SK-N-SH (cell line): ENCODE data around the gene C3. TPM values are rescaled to one million over a fixed set of nuclear protein-coding genes. Genes with fewer than 3 reads are reported as not detected.

Source experiments
- CTCF ChIA-PET: fragments of 300-600, 350-600 bp; formaldehyde crosslinking; extraction: SDS; loops from one replicate; lab custom pipeline; 2021; lab: Yijun Ruan, JAX
- POLR2A ChIA-PET: fragments of 350-600 bp; sonication (Branson Sonifier 250); formaldehyde crosslinking; extraction: SDS; loops from one replicate; lab custom pipeline; 2020; ENCODE audit warnings: antibody characterized with exemption, inconsistent platforms; lab: Yijun Ruan, JAX
- DNase-seq: peaks from one replicate; pipeline ENCODE4 v3.0.0; 2012
- H2AFZ ChIP-seq: fragments of 200-600 bp; sonication (generic); 2 replicates; pipeline ENCODE4 v1.8.1; 2016; ENCODE audit warnings: antibody characterized with exemption, mild to moderate bottlenecking, low read depth
- H3F3A ChIP-seq: fragments of 200-600 bp; sonication (generic); replicated peaks from 2 replicates; pipeline ENCODE3; 2016; ENCODE audit warnings: antibody characterized with exemption, mild to moderate bottlenecking; ENCODE audit not compliant: insufficient read depth
- H3K27ac ChIP-seq, 2 experiments: fragments of 200-500 bp in 1 of 2; fragments of 200-600 bp in 1 of 2; sonication (Bioruptor generic) in 1 of 2; sonication (generic), shearing (Covaris generic) in 1 of 2; 2 replicates each; pipeline versions ENCODE4 v1.5.1 to v1.6.1; 2014 to 2016; ENCODE audit warnings: low read depth in 2 of 2, inconsistent platforms in 1 of 2, low read length in 1 of 2, mild to moderate bottlenecking in 1 of 2, mixed read lengths in 1 of 2
- H3K27me3 ChIP-seq: fragments of 200-600 bp; sonication (generic), shearing (Covaris generic); 2 replicates; pipeline ENCODE4 v1.6.1; 2016; ENCODE audit warnings: mixed run types; ENCODE audit not compliant: insufficient read depth
- H3K36me3 ChIP-seq, 2 experiments: fragments of 200-500 bp in 1 of 2; fragments of 200-600 bp in 1 of 2; sonication (Bioruptor generic) in 1 of 2; sonication (generic) in 1 of 2; replicated peaks in 1 of 2; 2 replicates each; pipeline versions ENCODE3 to v1.5.1; 2014 to 2016; ENCODE audit warnings: low read length in 1 of 2, mild to moderate bottlenecking in 1 of 2; ENCODE audit not compliant: insufficient read depth in 2 of 2, control insufficient read depth in 1 of 2
- H3K4me1 ChIP-seq, 2 experiments: fragments of 200-500 bp in 1 of 2; fragments of 200-600 bp in 1 of 2; sonication (Bioruptor generic) in 1 of 2; sonication (generic), shearing (Covaris generic) in 1 of 2; 2 replicates each; pipeline versions ENCODE4 v1.5.1 to v1.6.1; 2014 to 2016; ENCODE audit warnings: low read depth in 1 of 2, low read length in 1 of 2, mixed run types in 1 of 2; ENCODE audit not compliant: insufficient read depth in 2 of 2, control insufficient read depth in 1 of 2
- H3K4me2 ChIP-seq: fragments of 200-600 bp; sonication (generic), shearing (Covaris generic); 2 replicates; pipeline ENCODE4 v1.6.1; 2017; ENCODE audit warnings: mixed run types
- H3K4me3 ChIP-seq, 2 experiments: fragments of 200-500 bp in 1 of 2; fragments of 200-600 bp in 1 of 2; sonication (Bioruptor generic) in 1 of 2; sonication (generic), shearing (Covaris generic) in 1 of 2; 2 replicates each; pipeline versions ENCODE4 v1.5.1 to v1.8.1; 2014 to 2016; ENCODE audit warnings: low read depth in 2 of 2, inconsistent platforms in 1 of 2, low read length in 1 of 2, mild to moderate bottlenecking in 1 of 2, mixed read lengths in 1 of 2, moderate library complexity in 1 of 2
- H3K79me2 ChIP-seq: fragments of 200-600 bp; sonication (generic); 2 replicates; pipeline ENCODE4 v1.8.1; 2017; ENCODE audit warnings: mild to moderate bottlenecking; ENCODE audit not compliant: insufficient read depth
- H3K9ac ChIP-seq: fragments of 200-600 bp; sonication (generic); 2 replicates; pipeline ENCODE4 v1.6.1; 2017; ENCODE audit warnings: mixed run types
- H3K9me2 ChIP-seq: fragments of 200-600 bp; sonication (generic); 2 replicates; pipeline ENCODE4 v1.6.1; 2017; ENCODE audit warnings: mixed run types
- H3K9me3 ChIP-seq: fragments of 200-600 bp; sonication (generic); 2 replicates; pipeline ENCODE4 v1.6.1; 2017; ENCODE audit warnings: mixed run types, mild to moderate bottlenecking, moderate library complexity
- H4K20me1 ChIP-seq: fragments of 200-600 bp; sonication (generic); 2 replicates; pipeline ENCODE4 v1.6.1; 2017; ENCODE audit warnings: mild to moderate bottlenecking, mixed run types; ENCODE audit not compliant: insufficient read depth
- EP300 ChIP-seq, 2 experiments: IDR thresholded peaks; 2 replicates each; pipeline versions ENCODE4 v1.4.0 to v1.6.1; 2012; ENCODE audit warnings: borderline replicate concordance in 1 of 2, low read depth in 1 of 2, low read length in 1 of 2
- EZH2phosphoT487 ChIP-seq: fragments of 200-600 bp; sonication (generic); IDR thresholded peaks from 2 replicates; pipeline ENCODE4 v1.6.1; 2017; ENCODE audit warnings: low read depth, mixed run types, mild to moderate bottlenecking, antibody characterized with exemption, moderate library complexity, borderline replicate concordance
- FOSL2 ChIP-seq: IDR thresholded peaks from 2 replicates; pipeline ENCODE4 v1.4.0; 2012; ENCODE audit warnings: low read depth, mild to moderate bottlenecking, moderate library complexity, borderline replicate concordance
- FOXJ3 ChIP-seq: sonication (generic); formaldehyde crosslinking; IDR thresholded peaks from 2 replicates; pipeline ENCODE4 v1.5.1; 2020; ENCODE audit warnings: mild to moderate bottlenecking, missing genetic modification reagents
- GABPA ChIP-seq: IDR thresholded peaks from 2 replicates; pipeline ENCODE4 v1.4.0; 2012; ENCODE audit warnings: low read depth, mild to moderate bottlenecking
- GATA2 ChIP-seq: sonication (generic); formaldehyde crosslinking; IDR thresholded peaks from 2 replicates; pipeline ENCODE4 v1.5.0; 2020; ENCODE audit warnings: mild to moderate bottlenecking, missing genetic modification reagents
- NFIC ChIP-seq: IDR thresholded peaks from 2 replicates; pipeline ENCODE4 v1.4.0; 2012; ENCODE audit warnings: borderline replicate concordance
- NRF1 ChIP-seq: IDR thresholded peaks from 2 replicates; pipeline ENCODE4 v1.6.1; 2012; ENCODE audit warnings: low read depth, mild to moderate bottlenecking, low read length
- POLR2AphosphoS5 ChIP-seq: IDR thresholded peaks from 2 replicates; pipeline ENCODE4 v1.6.1; 2012; ENCODE audit warnings: low read depth, low read length
- RAD21 ChIP-seq: IDR thresholded peaks from 2 replicates; pipeline ENCODE4 v1.6.1; 2012; ENCODE audit warnings: mild to moderate bottlenecking, low read length
- SMC3 ChIP-seq: IDR thresholded peaks from 2 replicates; pipeline ENCODE4 v1.6.1; 2012; ENCODE audit warnings: low read depth, low read length, improper control_type of control experiment
- YY1 ChIP-seq: IDR thresholded peaks from 2 replicates; pipeline ENCODE4 v1.4.0; 2012; ENCODE audit warnings: low read depth, mild to moderate bottlenecking
- ZBTB33 ChIP-seq: IDR thresholded peaks from 2 replicates; pipeline ENCODE4 v1.4.0; 2012; ENCODE audit warnings: low read depth, borderline replicate concordance
- WGBS: methylation state at CpG from one replicate; pipeline ENCODE4 v1.1.6; 2017; ENCODE audit warnings: low lambda C conversion rate; 5-methylcytosine and 5-hydroxymethylcytosine counted together
- polyA plus RNA-seq, 3 experiments: library from polyadenylated mRNA; depleted of rRNA; stranded (reverse); fragments of >200 nt; gene quantifications; 2 replicates each; pipeline ENCODE4 v1.2.3, GENCODE V29; 2012

Gene C3
- polyA plus RNA-seq, 1 of the 3 experiments (the other 2 are of a cell fraction) = 0.67 TPM

DNA sequence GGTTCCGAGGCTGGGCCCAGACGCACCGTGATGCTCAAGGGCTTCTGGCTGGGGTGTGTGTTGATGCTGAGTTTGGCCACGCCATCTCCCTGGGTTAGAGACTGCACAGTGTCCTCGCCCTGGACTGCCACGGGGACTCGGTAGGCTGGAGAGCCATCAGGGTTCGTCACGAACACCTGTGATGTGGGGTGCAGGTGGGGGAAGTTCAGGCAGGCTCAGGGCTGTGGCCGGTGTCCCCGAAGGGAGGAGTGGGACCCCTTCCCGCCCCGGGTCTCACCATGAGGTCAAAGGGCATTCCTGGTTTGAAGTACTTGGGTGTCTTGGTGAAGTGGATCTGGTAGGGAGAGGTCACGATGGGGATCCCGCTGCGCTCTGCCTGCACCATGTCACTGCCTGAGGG lies 8.2 kb downstream of the C3 start:
- Histone ChIP-seq H3K4me1 (no peaks in the 10 kb centered on the region), H3K79me2 (no peaks in the 10 kb centered on the region), H3K27ac (no peak overlapping the region), H3K36me3 (no peaks in the 10 kb centered on the region), H3K9ac (no peak overlapping the region), H3K27me3 (peaks cover 33% of the 10 kb centered on the region), H3K9me2 (no peaks in the 10 kb centered on the region), H3K9me3 (no peaks in the 10 kb centered on the region), H3F3A (peaks cover 6% of the 10 kb centered on the region), H4K20me1 (no peaks in the 10 kb centered on the region), H3K4me3 (no peak overlapping the region), H2AFZ (no peak overlapping the region), H3K4me2 (no peak overlapping the region)
- TF ChIP-seq FOXJ3 (CRISPR knock-in tag) = no peak
- WGBS = 44% methylated on average over 9 of the region's 16 CpGs
- ChIA-PET POLR2A (no interaction called here), CTCF (no interaction called here)
- no peak for DNase-seq

GRCh38 chr19:6711605-6712004 lies 8.8 kb downstream of the C3 start:
- Histone ChIP-seq H3K9ac (no peak overlapping the region), H3K27me3 (peaks cover 33% of the 10 kb centered on the region), H3K79me2 (no peaks in the 10 kb centered on the region), H3K9me2 (no peaks in the 10 kb centered on the region), H3K4me3 (no peak overlapping the region), H3K4me1 (no peaks in the 10 kb centered on the region), H4K20me1 (no peaks in the 10 kb centered on the region), H3K27ac (no peak overlapping the region), H3F3A (peaks cover 6% of the 10 kb centered on the region), H3K36me3 (no peaks in the 10 kb centered on the region), H3K9me3 (no peaks in the 10 kb centered on the region), H3K4me2 (no peak overlapping the region), H2AFZ (no peak overlapping the region)
- DNase-seq = no peak
- TF ChIP-seq GATA2 (CRISPR knock-in tag) (no peak), POLR2AphosphoS5 (no peak), NFIC (no peak), GABPA (no peak)
- CTCF ChIA-PET = no interaction called here
- WGBS = 51% methylated on average over 10 of the region's 10 CpGs
- POLR2A ChIA-PET = no interaction called here

- Histone ChIP-seq H4K20me1 (no peaks in the 10 kb centered on the region), H3K9me3 (no peaks in the 10 kb centered on the region), H2AFZ (no peak overlapping the region), H3K9me2 (no peaks in the 10 kb centered on the region), H3K9ac (no peak overlapping the region), H3F3A (no peaks in the 10 kb centered on the region), H3K4me1 (no peaks in the 10 kb centered on the region), H3K4me3 (no peak overlapping the region), H3K79me2 (no peaks in the 10 kb centered on the region), H3K27ac (no peak overlapping the region), H3K4me2 (no peak overlapping the region), H3K27me3 (peaks cover 33% of the 10 kb centered on the region), H3K36me3 (no peaks in the 10 kb centered on the region)
- TF ChIP-seq ZBTB33 (no peak), YY1 (no peak), RAD21 (no peak), POLR2AphosphoS5 (no peak), SMC3 (no peak), EP300 (IDR thresholded peaks at IDR 0.05; ENCODE audit: borderline replicate concordance in 1 of 2, low read depth in 1 of 2, low read length in 1 of 2) (no peak), NRF1 (no peak), EZH2phosphoT487 (no peak), FOSL2 (no peak)
- ChIA-PET CTCF (no interaction called here), POLR2A (no interaction called here)
- WGBS = 59% methylated on average over 9 of the region's 9 CpGs
- no peak for DNase-seq
Measured at GRCh38 chr19:6711078-6711361, 9.4 kb downstream of the C3 start.
